HG03196 (cell line): Measurements from ENCODE around the gene CDH13.

ENCODE experiments used
- ATAC-seq: cut with Tn5 transposase; IDR thresholded peaks from one replicate; pipeline ENCODE4 v1.9.1; 2021; ENCODE audit not compliant: unreplicated experiment

Gene CDH13

DNA sequence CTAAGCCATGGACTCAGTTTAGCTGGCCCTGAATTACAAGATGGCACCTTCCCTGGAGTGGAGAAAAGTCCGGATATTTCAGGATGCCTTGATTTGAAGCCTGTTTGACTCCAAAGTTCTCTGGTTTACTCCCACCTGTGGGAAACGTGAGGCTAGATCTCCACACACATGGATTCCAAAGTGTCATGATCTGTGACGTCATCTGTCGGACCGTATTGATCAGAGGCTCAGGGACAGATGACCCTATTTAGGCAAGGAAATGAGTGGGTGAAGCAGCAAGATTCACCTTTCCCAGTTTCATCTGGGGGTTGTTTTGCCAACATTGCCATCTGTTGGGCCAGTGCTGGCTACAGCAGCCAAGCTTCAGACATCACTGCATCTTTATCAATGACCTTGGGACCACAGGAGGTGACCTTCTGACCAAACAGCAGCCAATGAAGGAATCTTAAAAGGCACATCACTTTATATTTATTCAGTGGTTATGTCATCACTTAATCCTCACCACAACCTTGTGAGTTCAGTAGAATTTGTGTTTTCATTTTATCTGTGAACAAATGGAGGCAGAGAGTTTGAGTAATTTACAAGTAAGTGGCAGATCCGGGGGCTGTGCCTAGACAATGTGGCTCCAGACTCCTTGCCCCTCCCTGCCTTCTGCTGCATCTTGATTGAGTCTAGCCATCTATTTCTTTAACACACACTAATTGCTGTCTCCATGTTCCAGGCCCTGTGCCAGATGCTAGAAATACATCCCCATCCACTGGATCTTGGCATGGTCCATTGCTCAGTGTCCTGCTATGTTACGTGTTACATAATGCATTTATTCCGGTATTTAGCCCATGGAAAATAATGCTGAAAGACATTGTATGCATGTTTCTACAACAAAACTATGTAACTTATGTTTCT lies 1.5 kb upstream of the CDH13 start:
- ATAC-seq, result no peak

DNA sequence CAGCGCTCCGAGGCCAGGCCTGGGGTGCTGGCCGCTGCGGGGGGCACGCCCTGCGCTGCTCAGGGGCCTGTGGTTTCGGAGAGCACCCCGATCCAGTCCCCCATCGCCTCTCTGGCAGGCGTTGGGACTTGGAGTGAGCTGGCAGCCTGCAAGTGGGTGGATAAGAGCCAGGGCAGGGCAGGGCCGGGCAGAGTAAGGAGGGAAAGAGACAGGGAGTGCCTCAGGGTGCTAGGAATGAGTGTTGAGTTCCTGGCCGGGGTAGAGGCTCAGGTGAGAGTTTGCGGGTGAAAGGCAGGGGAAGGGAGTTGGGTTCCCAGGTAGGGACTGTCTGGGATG lies 1.3 kb downstream of the CDH13 start:
- ATAC-seq, result no peak

DNA sequence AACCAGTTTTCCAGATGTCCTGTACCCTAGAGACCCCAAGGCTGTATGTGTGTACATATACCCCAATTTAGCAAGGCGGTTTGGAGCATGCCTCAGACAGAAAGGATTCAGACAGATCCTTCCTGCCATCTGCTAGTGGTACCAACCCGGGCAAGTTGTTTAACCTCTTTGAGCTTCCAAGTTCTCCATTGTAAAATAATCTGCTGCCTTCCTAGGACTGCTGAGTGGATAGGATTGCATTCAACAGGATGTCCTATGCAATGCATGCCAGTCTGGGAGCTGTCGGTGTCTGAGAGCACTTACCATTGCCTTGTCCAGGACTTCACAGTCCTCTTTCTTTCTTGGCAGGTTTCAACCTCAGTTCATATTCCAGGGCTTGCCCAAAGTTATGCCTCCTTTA lies 1.9 kb downstream of the CDH13 start:
- ATAC-seq, result no peak

DNA sequence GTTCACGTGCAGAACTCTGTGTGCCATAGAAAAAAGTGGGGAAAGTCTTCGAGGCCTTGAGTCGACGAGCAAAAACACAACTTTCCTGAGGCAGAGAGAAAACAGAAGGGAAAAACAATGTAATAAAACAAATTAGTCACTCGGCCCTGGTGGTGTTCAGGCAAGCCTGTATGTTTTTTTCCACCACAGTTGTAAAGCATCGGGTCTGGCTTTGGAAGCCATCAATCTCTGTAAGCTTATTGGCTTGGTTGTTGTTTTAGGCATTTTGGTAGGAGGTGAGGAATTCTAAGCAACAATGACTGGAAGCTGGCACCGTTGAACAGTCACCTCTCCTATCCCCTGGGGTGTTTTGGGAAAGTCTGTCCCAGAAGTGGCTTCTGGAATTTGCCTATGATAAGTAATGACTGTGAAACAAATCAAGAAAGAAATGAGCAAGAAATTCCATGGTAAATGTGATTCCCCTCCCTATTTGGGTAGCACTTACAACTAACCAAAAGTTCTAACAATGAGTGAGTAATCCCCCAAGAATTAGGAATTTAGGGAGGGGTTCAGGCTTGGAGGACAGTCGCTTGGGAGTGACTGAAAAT lies 2.8 kb downstream of the CDH13 start:
- ATAC-seq, result no peak

DNA sequence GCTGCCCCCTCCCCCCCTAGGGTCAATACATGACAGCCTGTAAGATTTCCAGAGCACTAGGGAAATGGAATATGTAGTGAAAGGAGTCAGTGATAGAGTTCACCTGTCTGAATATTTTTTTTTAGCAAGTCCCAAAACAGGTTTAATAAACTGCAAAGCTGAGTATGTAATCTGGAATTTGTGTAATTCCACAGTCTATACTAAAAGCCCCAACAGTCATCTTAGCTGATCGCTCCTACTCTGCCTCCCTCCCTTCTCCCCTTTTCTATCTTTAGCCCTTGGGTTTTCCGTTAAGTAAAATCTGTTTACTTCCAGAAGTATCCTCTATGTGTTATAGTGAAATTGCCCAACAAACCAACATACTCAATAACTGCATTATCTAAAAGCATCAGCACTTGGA lies 3.5 kb downstream of the CDH13 start:
- no peak for ATAC-seq

DNA sequence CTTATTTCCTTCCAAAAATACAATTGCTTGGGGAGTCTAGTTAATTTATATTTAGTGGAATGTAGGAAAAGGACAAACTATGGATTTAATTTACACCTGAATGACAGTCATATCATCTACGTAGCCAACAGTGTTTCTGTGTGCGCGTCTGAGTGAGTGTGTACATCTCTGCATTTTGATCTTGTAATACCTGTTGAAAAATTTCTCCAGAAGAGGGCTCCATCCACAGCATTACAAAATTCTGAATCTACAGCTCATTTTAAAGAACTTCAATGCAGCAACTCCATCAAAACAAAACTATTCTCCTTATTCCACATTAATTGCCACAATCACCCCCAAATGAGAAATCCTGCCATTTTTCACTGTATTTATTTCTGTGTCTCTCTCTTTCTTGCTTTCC lies 3.9 kb downstream of the CDH13 start:
- ATAC-seq, result no peak

DNA sequence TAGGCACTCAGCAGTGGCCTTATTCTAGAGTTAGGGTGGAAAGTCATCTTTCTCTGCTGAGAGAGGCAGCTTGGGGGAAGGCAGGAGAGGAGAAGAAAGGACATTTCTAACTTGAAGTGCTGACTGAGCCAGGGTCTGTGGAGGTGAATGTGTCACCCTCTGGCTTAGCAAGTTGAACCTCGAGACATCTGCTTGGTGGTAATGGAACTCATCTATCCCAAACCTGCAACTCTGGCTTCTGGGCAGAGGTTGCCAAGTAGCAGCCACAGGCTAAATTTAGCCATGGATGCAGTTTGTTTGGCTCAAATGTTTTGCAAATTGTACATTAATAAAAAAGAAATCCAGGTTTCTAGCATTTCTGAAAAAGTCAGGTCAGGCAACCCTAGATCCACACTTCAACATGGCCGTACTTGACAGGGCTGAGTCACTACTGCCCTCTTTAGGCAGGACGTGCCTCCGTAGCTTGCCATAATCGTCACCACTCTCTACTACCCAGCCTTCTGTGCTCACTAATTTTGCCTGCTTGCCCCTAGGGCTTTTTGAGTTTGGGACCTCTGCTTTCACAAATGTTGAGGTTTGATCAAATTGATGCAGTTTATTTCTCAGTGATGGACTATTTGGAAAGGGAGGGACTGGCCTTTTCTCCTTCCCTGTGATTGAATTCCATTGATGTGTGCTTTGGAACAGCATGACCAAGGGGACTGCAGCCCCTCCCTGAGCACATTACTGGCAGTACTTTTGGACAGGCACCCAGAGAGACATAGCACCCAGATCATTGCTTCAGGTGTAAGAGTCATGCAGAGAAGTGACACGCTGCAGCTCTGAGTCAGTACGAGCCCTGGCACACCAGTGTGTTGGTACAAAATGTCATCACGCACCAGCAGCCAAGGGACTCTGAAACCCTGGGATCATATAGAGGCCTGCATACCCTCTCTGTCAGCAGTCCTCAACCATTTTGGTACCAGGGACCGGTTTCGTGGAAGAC lies 5.2 kb downstream of the CDH13 start:
- no peak for ATAC-seq

DNA sequence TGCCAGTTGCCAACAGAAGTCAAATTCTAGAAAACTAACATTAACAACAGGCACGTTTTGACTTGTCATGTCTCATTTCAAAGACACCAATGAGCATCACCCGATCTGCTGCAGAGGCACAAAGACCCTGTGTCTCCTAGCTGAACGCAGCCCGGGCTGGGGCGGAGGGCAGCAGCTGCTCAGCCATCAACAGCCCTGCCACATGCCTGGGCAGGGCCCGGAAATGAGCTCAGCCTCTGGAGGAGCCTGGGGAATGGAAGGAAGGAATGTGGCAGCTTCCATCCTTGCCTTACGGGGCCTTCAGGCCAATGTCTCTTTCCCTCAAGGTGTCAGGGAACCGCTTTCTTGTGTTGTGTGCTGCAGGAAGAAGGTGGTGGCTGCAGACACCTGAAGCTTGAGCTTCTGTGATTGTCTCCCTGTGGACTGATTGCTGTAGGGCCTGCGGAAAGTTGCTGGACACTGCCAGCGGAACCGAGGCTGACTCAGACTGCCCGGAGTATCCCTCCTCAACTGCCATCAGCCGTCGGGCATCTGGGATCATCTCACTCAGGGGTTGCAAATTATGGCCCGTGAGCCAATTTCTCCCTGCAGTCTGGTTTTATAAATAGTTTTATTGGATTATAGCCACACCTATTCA lies 7.3 kb downstream of the CDH13 start:
- ATAC-seq, result no peak

DNA sequence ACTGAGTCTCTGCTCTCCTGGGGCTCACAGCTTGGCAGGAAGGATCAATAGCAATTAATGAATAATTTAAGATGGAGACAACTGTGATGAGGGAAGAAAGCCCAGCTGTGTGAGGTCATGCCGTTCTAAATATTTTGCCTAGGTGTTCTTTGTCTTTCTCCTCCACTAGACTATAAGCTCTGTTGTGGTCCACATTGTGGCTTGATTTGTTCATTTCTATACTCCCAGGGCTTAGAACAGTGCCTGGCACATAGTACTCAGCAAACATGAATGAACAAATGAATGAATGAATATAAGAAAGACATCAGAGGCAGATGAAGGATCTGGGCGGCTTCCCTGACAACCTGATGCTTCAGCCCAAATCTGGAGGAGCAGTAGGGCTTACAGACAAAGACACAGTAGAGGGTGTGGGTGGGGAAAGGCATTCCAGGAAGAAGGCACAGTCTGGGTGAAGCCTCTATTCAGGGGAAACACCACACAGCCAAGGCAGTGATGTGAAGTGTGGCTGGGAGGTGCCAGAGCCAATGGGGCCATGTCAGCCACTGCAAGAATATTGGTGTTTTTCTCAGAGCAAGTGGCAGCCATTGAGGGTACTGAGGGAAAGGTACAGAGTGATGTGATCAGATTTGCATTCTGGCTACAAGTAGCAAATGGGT lies 8.3 kb downstream of the CDH13 start:
- ATAC-seq, result no peak

DNA sequence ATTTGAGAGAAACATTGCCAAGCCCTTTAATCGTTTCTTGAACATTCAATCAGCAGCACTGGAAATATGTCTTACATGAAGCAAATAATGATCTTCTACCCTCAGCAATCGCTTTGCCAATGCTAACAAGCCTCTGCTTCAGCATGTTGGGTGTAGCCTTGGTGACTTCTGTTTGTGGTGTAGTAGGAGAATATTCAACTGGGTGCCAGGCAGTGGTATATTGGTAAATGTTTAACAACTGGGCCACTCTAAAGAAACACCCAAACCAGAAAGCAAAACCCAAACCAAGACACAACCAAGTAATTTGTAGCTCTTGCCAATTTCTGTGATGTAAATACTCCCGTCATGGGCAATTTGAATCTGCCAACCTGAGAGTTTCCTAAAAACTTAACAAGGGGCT lies 9.7 kb downstream of the CDH13 start:
- ATAC-seq, result no peak

DNA sequence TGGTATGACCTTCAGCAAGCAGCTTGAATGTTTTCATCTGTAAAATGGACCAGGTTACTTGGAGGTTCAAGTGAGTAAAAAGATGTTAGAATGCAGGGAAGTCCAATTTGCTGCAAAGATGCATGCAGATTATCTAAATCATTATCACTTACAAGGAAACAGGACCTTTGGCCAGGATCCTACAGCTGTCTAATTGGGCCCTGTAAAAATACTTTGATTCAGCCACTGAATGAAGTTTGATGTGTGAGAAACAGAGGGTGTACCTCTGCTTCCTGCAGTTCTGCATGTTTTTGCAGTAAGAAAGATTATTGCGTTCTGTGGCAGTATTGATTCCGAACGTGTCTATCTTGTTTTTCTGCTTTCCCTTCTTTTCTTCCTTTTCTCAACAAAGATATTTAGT lies 10.2 kb downstream of the CDH13 start:
- ATAC-seq, result no peak

DNA sequence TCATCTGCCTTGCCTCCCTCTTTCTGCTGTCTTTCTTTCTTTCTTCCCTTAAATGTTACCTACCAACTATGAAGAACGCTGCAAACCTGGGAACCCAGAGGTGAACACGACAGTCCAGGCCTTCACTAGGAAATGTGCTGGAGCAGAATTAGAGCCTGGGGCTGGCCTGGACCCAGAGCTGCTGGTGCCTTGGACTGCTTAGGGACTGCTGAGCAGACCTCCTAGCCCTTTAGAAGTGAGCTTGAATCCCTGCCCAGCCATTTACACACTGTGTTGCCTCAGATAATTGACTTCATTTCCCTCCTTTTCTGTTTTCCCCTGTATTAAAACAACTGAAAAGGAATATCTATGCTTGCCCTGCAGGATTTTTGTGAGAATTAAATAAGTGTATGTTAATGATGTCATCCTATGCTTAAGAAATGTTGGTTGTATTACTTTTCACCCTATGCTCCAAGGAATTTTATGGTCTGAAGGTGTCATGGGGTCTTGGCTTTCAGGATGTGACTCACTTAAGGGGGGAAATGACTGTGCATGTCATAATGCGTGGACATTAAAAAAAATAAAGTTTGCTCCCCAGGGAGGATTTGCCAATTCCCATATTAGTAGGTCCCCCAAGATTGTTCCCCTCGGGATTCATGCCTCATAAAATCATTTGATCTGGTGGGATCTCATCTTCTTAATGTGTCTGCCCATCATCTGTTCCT lies 11.5 kb downstream of the CDH13 start:
- no peak for ATAC-seq

DNA sequence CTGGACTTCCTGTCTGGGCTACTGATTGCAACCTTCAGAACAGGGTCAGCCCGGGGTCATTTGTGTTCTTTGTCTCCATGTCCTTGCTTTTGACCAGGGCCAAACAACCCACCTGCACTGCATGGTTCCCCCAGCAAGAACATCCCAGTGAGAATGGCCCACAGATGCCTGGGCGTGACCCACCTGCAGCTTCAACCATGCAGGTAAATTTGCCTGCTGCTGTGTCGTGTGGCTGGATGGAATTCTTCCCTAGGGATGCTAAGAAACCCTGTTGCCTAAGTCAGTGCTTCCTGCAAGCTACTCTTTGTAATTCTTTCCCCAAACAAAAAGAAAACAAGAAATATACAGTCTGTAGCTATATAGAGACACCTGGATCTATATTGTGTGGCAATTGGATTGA lies 12.5 kb downstream of the CDH13 start:
- ATAC-seq, result no peak

DNA sequence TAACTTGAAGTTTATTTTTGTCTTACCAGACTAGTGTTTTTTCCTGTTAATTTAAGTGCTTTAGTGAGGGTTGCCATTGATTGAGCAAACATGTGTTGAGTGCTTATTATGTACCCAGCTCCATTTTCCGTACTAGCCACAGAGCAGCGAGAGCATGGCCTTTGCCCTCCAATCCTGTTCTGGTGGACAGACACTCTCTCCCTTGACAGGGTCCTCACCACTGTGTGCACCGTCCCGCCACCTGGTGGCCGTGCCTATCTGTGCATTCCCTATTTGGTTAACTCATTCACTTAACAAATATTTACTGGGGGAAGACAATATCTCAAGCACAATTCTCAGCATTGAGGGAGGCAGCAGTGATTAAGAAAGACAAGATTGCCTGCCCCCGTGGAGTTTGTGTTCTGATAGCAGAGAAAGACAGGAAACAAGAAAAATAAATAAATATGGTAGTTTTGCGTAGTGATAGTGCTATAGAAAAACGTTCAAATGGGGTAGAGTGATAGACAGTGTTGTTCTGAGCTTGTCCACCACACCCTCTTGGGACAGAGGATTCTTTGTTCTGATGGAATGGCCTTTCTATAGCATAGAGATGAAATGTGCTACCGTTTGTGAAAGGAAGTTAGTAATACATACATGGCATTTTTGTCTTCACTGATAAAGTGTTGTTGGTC lies 13.0 kb downstream of the CDH13 start:
- ATAC-seq, result no peak

DNA sequence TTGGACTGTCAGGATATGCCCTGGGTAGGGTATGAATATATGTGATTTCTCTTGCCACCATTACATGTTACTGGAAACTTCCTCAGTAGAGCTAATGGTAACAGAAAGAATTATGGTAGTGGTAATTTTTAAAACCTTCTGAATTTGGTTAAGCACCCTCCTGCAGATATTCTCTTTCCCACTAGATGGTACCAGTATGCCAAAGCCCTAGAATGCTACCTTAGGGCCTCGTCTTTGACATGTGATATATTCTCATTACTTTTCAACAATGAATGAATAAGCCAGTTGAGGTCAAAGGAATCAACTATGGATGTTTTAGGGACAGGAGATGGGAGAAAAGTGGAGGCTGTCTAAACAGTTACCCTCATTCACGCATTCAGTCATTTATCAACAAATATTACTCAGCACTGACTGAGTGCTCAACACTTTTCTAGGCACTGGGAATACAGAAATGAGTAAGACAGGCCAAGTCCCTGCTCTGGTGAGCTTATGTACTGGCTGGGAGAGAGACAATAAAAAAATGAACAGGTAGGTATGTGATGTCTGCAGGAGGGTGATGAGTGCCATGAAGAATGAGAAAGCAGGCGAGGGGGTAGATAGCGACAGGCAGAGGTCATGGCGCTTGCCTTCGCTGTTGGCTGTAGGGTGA lies 14.7 kb downstream of the CDH13 start:
- no peak for ATAC-seq

DNA sequence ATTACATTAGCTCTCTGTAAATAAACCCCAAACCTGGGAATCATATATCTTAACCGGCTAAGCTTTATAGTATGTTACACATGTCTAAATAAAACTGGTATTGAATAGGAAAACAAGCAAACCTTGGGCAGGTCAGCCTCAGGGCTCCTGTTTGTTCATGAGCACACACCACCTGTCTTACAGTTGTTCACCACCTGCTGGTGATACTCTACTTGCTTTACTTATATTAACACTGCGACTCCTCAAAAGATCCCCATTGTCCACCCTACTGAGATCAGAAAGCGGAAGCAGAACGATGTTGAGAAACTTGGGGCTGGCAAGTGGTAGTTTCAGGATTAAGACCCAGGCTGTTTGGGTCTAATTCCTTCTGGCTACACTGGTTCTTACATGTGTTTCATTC lies 16.4 kb downstream of the CDH13 start:
- ATAC-seq, result no peak

DNA sequence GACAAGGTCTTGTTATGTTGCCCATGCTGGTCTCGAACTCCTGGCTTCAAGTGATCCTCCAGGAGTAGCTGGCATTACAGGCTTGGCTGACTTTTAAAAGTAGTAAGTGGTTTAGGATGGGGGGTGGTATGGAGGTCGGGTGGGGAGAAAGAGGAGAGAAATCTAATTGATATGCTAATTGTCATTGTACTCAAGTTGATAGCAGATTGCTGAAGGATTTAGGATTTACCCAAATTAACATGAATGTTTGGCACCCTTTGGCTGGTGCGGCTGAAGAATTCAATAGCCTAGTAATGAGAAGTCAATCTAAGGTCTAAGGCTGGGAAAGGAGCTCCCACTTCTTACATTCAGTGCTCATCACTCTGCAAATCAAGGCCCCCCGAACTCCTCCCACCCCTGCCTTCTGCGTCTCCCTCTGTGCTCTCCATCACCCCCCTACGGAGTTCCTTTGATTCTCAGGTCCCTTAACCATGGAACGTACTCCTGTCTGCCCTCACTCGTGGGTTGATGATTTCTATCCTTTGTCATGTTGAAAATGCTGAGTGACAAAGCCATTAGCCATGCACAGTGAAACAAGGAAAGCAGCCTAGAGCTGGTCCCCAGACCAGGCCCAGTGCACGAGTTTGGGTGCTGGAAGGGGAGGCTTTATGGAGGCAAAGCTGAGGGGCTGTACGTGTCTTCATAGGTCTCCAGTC lies 17.3 kb downstream of the CDH13 start:
- ATAC-seq, result no peak

DNA sequence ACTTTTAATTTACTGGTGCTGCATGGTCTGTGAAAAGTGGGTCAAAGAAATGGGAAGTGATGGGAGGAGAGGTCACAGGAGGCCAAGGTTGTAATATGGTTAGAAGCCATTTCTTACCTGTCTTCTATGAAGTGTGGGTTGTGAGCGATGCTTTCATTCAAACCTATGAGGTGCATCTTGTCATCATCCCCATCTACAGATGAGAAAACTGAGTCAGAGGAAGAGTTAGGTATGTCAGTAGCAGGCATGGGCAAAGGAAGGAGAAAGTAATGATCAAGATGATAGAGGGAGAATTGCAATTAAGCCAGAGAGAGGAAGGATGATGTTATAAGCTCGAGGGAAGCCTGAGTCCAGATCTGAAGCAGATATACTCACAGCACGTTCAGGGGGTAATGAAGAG lies 19.7 kb downstream of the CDH13 start:
- no peak for ATAC-seq
